Pancreas (tissue), 10 donors: ENCODE measurements around the gene TBC1D17. TPM values are rescaled to one million over a fixed set of nuclear protein-coding genes. Genes with fewer than 3 reads are reported as not detected.

Experiments used
- ATAC-seq, 4 donors: fragments of 200-7000 bp; cut with Tn5 transposase; one replicate each; pipeline versions ENCODE4 v1.8.0 to v1.9.1; 2020; ENCODE audit warnings: mild to moderate bottlenecking in 4 of 4, moderate library complexity in 4 of 4
- DNase-seq, 6 donors: peaks; one replicate each; pipeline ENCODE4 v3.0.0-alpha.2; 2020
- FAIRE-seq: peaks from 2 replicates; lab custom pipeline; 2012; peaks lifted over from hg19 to GRCh38; lab: Jason Lieb, UNC
- H3K27ac ChIP-seq, 4 donors: fragments of 200-600 bp; sonication (generic); 1 replicate in 3 of 4; 2 replicates in 1 of 4; pipeline versions ENCODE4 v1.5.0 to v1.8.0; 2020
- H3K27me3 ChIP-seq, 4 donors: fragments of 200-600 bp; one replicate each; pipeline ENCODE4 v1.8.0; 2021
- H3K36me3 ChIP-seq, 3 donors: fragments of 200-600 bp; sonication (generic) in 1 of 3; one replicate each; pipeline versions ENCODE4 v1.5.0 to v1.8.0; 2020 to 2021
- H3K4me1 ChIP-seq, 3 donors: fragments of 200-600 bp; one replicate each; pipeline ENCODE4 v1.8.0; 2021
- H3K4me3 ChIP-seq, 4 donors: fragments of 200-600 bp; sonication (generic) in 2 of 4; one replicate each; pipeline versions ENCODE4 v1.5.0 to v1.8.0; 2020 to 2021
- H3K9me3 ChIP-seq, 4 donors: fragments of 200-600 bp; one replicate each; pipeline ENCODE4 v1.8.0; 2021
- CTCF ChIP-seq, 4 donors: fragments of 200-600 bp; sonication (generic) in 3 of 4; IDR thresholded peaks; one replicate each; pipeline versions ENCODE4 v1.5.0 to v1.8.0; 2021; ENCODE audit warnings: antibody characterized with exemption in 4 of 4
- WGBS, 2 donors: extraction: QIAGEN DNeasy Blood & Tissue Kit; methylation state at CpG; one replicate each; pipeline ENCODE4 v1.1.7; 2013; 5-methylcytosine and 5-hydroxymethylcytosine counted together
- intact Hi-C, 3 donors: fragments of 100-400 bp; cut with DNase I; formaldehyde crosslinking; loops; one replicate each; pipeline versions ENCODE4 v1.11.1 to v1.14.2; 2022
- polyA plus RNA-seq, 2 donors: library from polyadenylated mRNA; stranded (reverse); fragments of 200-250 nt; gene quantifications; one replicate each; pipeline ENCODE4 v1.2.3, GENCODE V29; 2013
- total RNA-seq, 6 donors: library from RNA; stranded (reverse); fragmentation: NEBNext Ultra II Directional in 4 of 6; extraction: Animal tissue kit (Norgen Biotek cat#: 25700) in 4 of 6; gene quantifications; one replicate each; pipeline versions ENCODE4 v1.2.1 to v1.2.4, GENCODE V29; 2021 to 2023
- donor health status: healthy with polysubstance abuse.
- donor health status: DM: no; HTN: no; CAD: no; lungs with moderate emphysema.
- donor health status: DM: no; HTN: no; CAD: no.
- donor health status: control.
- donor health status: control.
- donor health status: Bipolar disorder and iron deficiency.
- donor health status: DM: yes; HTN: yes; CAD: no.
- donor health status: DM: no; HTN: no; CAD: no.
- donor health status: DM: no; HTN: no; CAD: no.
- donor health status: DM: yes; HTN: yes; CAD: no.

The TBC1D17 gene
- total and polyA plus RNA-seq, 8 donors: 21.0 to 99.3 (median 31.3) TPM

DNA sequence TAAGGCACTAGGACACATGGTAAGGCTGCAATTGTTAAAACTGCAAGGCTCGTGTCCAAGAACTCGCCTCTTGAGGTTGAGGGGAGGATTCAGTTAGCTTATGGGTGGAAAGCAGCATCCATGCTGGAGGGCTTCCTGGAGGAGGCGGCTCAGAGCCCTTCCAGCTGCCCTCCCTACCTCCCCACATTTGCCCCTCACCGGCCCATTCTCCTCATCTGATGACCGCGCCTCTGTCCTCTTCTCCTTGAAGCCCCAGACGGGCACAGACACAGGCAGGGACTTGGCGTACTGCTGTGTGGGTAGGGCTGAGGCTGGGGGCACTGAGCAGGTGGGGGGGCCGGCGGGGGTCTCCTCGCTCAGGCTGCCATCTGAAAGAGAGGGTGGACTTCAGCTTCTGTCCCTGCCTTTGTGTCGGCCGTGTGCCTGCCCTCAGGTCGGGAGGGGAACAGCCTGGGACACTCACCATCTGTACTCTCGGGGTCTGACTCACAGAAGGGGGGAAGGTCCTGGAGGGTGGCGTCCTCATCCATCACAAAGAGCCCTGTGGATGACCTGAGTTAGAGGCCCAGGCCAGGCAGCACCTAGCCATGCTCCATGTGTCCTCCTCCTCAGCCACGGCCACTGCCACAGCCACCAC, 6.0 kb upstream of the TBC1D17 start:
- ATAC-seq (no peak), DNase-seq (peak in 4 of 6 donors; percentile 22 to 61 (median 38)), FAIRE-seq (no peak)
- H3K27me3 ChIP-seq: no peaks in the 10 kb centered on the region
- H3K36me3 ChIP-seq: no peaks in the 10 kb centered on the region
- H3K4me3 ChIP-seq: no peak overlapping the region
- WGBS, 2 donors: 86 to 90% methylated on average over 17 of the region's 17 CpGs
- no peak overlapping the region for H3K27ac ChIP-seq
- no peaks in the 10 kb centered on the region for H3K9me3 ChIP-seq
- no peak for TF ChIP-seq CTCF (IDR thresholded peaks at IDR 0.05)
- peaks cover 7 to 26% (median 16%) of the 10 kb centered on the region in 3 donors for H3K4me1 ChIP-seq
- intact Hi-C loops: no loop called here

- Histone ChIP-seq H3K36me3 (no peaks in the 10 kb centered on the region), H3K4me3 (no peak overlapping the region), H3K27ac (no peak overlapping the region), H3K4me1 (peaks cover 7 to 24% (median 13%) of the 10 kb centered on the region in 3 donors), H3K9me3 (no peaks in the 10 kb centered on the region), H3K27me3 (no peaks in the 10 kb centered on the region)
- WGBS, 2 donors: 85 to 87% methylated on average over 25 to 27 of the region's 27 CpGs
- intact Hi-C loops: no loop called here
- no peak for ATAC-seq
- peak in 4 of 6 donors; percentile 24 to 82 (median 51) for DNase-seq
- no peak for TF ChIP-seq CTCF (IDR thresholded peaks at IDR 0.05)
- FAIRE-seq: no peak
Measured at GRCh38 chr19:49872245-49873128, 5.0 kb upstream of the TBC1D17 start.

DNA sequence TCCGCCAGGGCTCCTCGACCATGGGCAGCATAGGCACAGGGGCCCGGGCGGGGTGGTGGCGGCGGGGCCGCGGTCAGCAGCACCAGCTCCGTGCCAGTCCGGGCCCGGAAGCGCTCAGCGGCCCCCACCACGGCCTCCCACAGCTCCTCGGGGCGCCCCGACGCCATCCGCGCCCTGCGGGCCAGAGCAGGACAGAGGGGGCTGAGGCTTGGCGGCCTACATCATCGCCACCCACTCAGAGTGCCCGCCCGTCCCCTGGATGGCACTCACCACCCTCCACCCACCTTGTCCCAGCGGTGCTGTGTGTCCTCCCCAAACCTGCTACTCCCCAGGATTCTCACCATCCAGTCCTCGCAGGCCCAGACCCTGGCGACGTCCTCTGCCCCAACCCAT, 4.4 kb upstream of the TBC1D17 start:
- intact Hi-C loops: no loop called here
- Histone ChIP-seq H3K4me1 (peaks cover 7 to 23% (median 13%) of the 10 kb centered on the region in 3 donors), H3K27me3 (no peaks in the 10 kb centered on the region), H3K9me3 (no peaks in the 10 kb centered on the region), H3K27ac (no peak overlapping the region), H3K36me3 (no peaks in the 10 kb centered on the region), H3K4me3 (no peak overlapping the region)
- WGBS, 2 donors: 91 to 94% methylated on average over 23 to 29 of the region's 29 CpGs
- TF ChIP-seq CTCF (IDR thresholded peaks at IDR 0.05): no peak
- peak in 2 of 6 donors; percentile 23 to 57 for DNase-seq
- no peak for ATAC-seq
- no peak for FAIRE-seq

DNA sequence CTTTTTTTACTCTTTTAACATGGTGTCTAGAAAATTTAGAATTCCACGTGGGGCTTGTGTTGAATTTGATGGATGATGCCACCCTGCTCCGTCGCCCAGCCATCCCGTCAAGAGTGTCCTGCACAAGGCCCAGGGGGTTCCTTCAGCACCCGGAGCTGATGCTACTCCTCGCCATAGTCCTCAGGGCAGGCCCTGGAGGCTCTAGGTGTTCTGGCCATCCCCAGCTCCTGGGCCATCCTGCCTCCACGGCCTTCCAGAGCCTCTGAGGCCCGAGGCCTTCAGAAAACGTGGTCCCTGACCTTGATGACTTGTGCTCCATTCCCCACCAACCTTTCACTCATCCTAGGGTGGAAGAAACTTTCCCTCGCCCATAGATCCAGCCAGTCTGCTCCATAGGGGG, 3.7 kb upstream of the TBC1D17 start:
- Histone ChIP-seq H3K4me3 (no peak overlapping the region), H3K27me3 (no peaks in the 10 kb centered on the region), H3K4me1 (peaks cover 7 to 21% (median 13%) of the 10 kb centered on the region in 3 donors), H3K36me3 (no peaks in the 10 kb centered on the region), H3K9me3 (no peaks in the 10 kb centered on the region), H3K27ac (no peak overlapping the region)
- intact Hi-C loops: no loop called here
- FAIRE-seq: no peak
- ATAC-seq: no peak
- WGBS, 2 donors: 72 to 82% methylated on average over 10 of the region's 10 CpGs
- peak in 2 of 6 donors; percentile 25 to 27 for DNase-seq
- TF ChIP-seq CTCF (IDR thresholded peaks at IDR 0.05): no peak
